GM12801 (cell line): ENCODE measurements around the gene CPXCR1.

Experiments used
- CTCF ChIP-seq: IDR thresholded peaks from one replicate; pipeline ENCODE4 v1.5.1; 2011; ENCODE audit warnings: control low read depth; ENCODE audit not compliant: insufficient read length; ENCODE audit errors: extremely low read depth

Gene CPXCR1

DNA sequence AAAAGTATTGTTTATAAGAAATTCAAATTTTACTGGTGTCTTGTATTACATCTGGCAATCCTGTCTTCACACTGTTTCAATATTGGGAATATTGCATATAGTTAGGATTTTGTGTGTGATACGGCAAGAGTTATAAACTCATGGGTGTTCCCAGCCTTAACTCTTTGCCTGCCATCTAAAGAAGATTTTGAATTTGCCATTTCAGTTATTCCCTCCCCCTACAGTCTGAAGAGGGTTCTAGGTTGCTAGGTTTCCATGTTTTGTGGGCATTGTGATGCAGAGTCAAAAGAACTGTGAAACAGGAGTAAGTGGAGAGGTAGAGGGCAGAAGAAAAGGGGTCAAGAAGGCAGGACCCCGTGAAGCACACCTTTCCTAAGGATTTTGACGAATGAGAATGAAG lies at the start of gene CPXCR1:
Gene CPXCR1, plus strand, starts transcription at position 301 of the 400 bp plus-strand sequence. CDS start 6,190 bp downstream, outside the sequence.
- TF ChIP-seq CTCF: no peak

DNA sequence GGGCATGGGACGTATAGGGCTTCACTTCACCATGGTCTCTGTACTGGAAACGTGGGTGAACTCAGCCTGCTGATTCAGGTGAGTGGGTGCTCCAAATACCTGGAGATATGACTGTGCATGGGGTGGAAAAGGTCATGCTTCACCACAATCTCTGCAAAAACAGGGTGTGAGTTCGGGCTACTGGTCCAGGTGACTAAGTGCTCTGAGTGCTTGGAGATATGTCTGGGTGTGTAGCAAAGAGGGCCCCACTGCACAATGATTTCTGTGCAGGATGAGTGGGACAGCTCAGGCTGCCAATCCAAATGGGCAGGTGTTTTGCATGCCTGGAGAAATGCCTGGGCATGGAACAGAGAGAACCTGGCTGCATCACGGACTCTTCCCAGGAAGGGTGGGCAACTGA lies 11.2 kb upstream of the CPXCR1 start:
- no peak for TF ChIP-seq CTCF

GRCh38 chrX:88789825-88790224 lies 42.8 kb downstream of the CPXCR1 start:
- TF ChIP-seq CTCF: no peak
